OCI-LY1 (cell line): Measurements from ENCODE around the gene RASAL2.

Experiments used
- H2AFZ ChIP-seq: fragments of 200-600 bp; sonication (generic), shearing (Covaris generic); 2 replicates; pipeline ENCODE4 v1.6.0; 2014; ENCODE audit warnings: antibody characterized with exemption, mild to moderate bottlenecking, low read length
- H3F3A ChIP-seq: fragments of 200-600 bp; sonication (generic), shearing (Covaris generic); 2 replicates; pipeline ENCODE4 v1.6.0; 2014; ENCODE audit warnings: mild to moderate bottlenecking, antibody characterized with exemption, low read length, moderate library complexity; ENCODE audit not compliant: insufficient read depth
- H3K27ac ChIP-seq: fragments of 200-600 bp; sonication (generic); 2 replicates; pipeline ENCODE4 v1.5.1; 2014; ENCODE audit warnings: low read length, mixed run types, mild to moderate bottlenecking, low read depth; ENCODE audit not compliant: poor library complexity, severe bottlenecking
- H3K27me3 ChIP-seq: fragments of 200-600 bp; sonication (generic); 2 replicates; pipeline ENCODE4 v1.6.0; 2014; ENCODE audit warnings: antibody characterized with exemption, mild to moderate bottlenecking, low read length, moderate library complexity; ENCODE audit not compliant: insufficient read depth
- H3K36me3 ChIP-seq: fragments of 200-600 bp; sonication (generic); 2 replicates; pipeline ENCODE4 v1.6.1; 2014; ENCODE audit warnings: mild to moderate bottlenecking, antibody characterized with exemption, low read length, moderate library complexity, mixed read lengths; ENCODE audit not compliant: insufficient read depth
- H3K4me1 ChIP-seq: fragments of 200-600 bp; sonication (generic); 2 replicates; pipeline ENCODE4 v1.5.1; 2014; ENCODE audit warnings: mild to moderate bottlenecking, low read length, moderate library complexity; ENCODE audit not compliant: insufficient read depth, severe bottlenecking
- H3K4me2 ChIP-seq: fragments of 200-600 bp; sonication (generic), shearing (Covaris generic); 2 replicates; pipeline ENCODE4 v1.6.1; 2014; ENCODE audit warnings: low read length
- H3K4me3 ChIP-seq: fragments of 200-600 bp; sonication (generic); 2 replicates; pipeline ENCODE4 v1.5.1; 2014; ENCODE audit warnings: low read length, low read depth, mild to moderate bottlenecking, mixed read lengths; ENCODE audit not compliant: poor library complexity, severe bottlenecking
- H3K79me2 ChIP-seq: fragments of 200-600 bp; shearing (Covaris generic); 2 replicates; pipeline ENCODE4 v1.6.1; 2016; ENCODE audit warnings: mixed run types, low read length, mixed read lengths; ENCODE audit not compliant: insufficient read depth
- H3K9ac ChIP-seq: fragments of 200-600 bp; sonication (generic), shearing (Covaris generic); 2 replicates; pipeline ENCODE4 v1.6.1; 2014; ENCODE audit warnings: mild to moderate bottlenecking, low read length, mixed read lengths
- H3K9me2 ChIP-seq: fragments of 200-600 bp; sonication (generic), shearing (Covaris generic); 2 replicates; pipeline ENCODE4 v1.6.1; 2014; ENCODE audit warnings: low read depth, mild to moderate bottlenecking, low read length, mixed read lengths
- H3K9me3 ChIP-seq: fragments of 200-600 bp; shearing (Covaris generic); 2 replicates; pipeline ENCODE4 v1.6.1; 2014; ENCODE audit warnings: low read length, mixed read lengths
- H4K20me1 ChIP-seq: fragments of 200-600 bp; sonication (generic), shearing (Covaris generic); 2 replicates; pipeline ENCODE4 v1.6.0; 2016; ENCODE audit warnings: mild to moderate bottlenecking, low read length; ENCODE audit not compliant: insufficient read depth
- EZH2 ChIP-seq: fragments of 200-600 bp; sonication (generic), shearing (Covaris generic); IDR thresholded peaks from 2 replicates; pipeline ENCODE4 v1.8.0; 2017; ENCODE audit warnings: borderline replicate concordance, mixed run types, mild to moderate bottlenecking, antibody characterized with exemption, low read length, moderate library complexity, mixed read lengths
- TF ChIP-seq, protein P1 (sequence below): fragments of 200-600 bp; sonication (generic), shearing (Covaris generic); IDR thresholded peaks from 2 replicates; pipeline ENCODE4 v1.5.1; 2017; ENCODE audit warnings: mild to moderate bottlenecking, antibody characterized with exemption, low read length, moderate library complexity, mixed read lengths

RASAL2 gene

GRCh38 chr1:178127482-178128191 is 33.7 kb downstream of the RASAL2 start:
- Histone ChIP-seq H3K9me2 (no peaks in the 10 kb centered on the region), H2AFZ (no peak overlapping the region), H3K79me2 (no peaks in the 10 kb centered on the region), H3K9ac (no peak overlapping the region), H3K9me3 (no peaks in the 10 kb centered on the region), H3K4me2 (no peak overlapping the region), H3K27ac (no peak overlapping the region), H3K27me3 (no peaks in the 10 kb centered on the region), H3K4me1 (no peaks in the 10 kb centered on the region), H4K20me1 (no peaks in the 10 kb centered on the region), H3K36me3 (no peaks in the 10 kb centered on the region), H3K4me3 (no peak overlapping the region), H3F3A (no peaks in the 10 kb centered on the region)
- TF ChIP-seq, protein P1, sequence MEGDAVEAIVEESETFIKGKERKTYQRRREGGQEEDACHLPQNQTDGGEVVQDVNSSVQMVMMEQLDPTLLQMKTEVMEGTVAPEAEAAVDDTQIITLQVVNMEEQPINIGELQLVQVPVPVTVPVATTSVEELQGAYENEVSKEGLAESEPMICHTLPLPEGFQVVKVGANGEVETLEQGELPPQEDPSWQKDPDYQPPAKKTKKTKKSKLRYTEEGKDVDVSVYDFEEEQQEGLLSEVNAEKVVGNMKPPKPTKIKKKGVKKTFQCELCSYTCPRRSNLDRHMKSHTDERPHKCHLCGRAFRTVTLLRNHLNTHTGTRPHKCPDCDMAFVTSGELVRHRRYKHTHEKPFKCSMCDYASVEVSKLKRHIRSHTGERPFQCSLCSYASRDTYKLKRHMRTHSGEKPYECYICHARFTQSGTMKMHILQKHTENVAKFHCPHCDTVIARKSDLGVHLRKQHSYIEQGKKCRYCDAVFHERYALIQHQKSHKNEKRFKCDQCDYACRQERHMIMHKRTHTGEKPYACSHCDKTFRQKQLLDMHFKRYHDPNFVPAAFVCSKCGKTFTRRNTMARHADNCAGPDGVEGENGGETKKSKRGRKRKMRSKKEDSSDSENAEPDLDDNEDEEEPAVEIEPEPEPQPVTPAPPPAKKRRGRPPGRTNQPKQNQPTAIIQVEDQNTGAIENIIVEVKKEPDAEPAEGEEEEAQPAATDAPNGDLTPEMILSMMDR, result no peak
- TF ChIP-seq EZH2, result no peak

GRCh38 chr1:178133239-178133989 is 39.5 kb downstream of the RASAL2 start:
- Histone ChIP-seq H3F3A (no peaks in the 10 kb centered on the region), H3K27me3 (no peaks in the 10 kb centered on the region), H3K4me1 (no peaks in the 10 kb centered on the region), H3K79me2 (no peaks in the 10 kb centered on the region), H4K20me1 (no peaks in the 10 kb centered on the region), H3K9ac (no peak overlapping the region), H3K4me3 (no peak overlapping the region), H3K9me3 (no peaks in the 10 kb centered on the region), H3K27ac (no peak overlapping the region), H2AFZ (no peak overlapping the region), H3K36me3 (no peaks in the 10 kb centered on the region), H3K9me2 (no peaks in the 10 kb centered on the region), H3K4me2 (no peak overlapping the region)
- TF ChIP-seq EZH2, result no peak
- TF ChIP-seq, protein P1, result no peak

- no peak overlapping the region for H2AFZ ChIP-seq
- no peaks in the 10 kb centered on the region for H3F3A ChIP-seq
- H3K4me3 ChIP-seq, result no peak overlapping the region
- no peaks in the 10 kb centered on the region for H3K4me1 ChIP-seq
- H4K20me1 ChIP-seq, result no peaks in the 10 kb centered on the region
- no peaks in the 10 kb centered on the region for H3K9me3 ChIP-seq
- H3K9me2 ChIP-seq, result no peaks in the 10 kb centered on the region
- H3K27ac ChIP-seq, result no peak overlapping the region
- H3K36me3 ChIP-seq, result no peaks in the 10 kb centered on the region
- H3K79me2 ChIP-seq, result no peaks in the 10 kb centered on the region
- no peak overlapping the region for H3K9ac ChIP-seq
- H3K4me2 ChIP-seq, result no peak overlapping the region
- no peaks in the 10 kb centered on the region for H3K27me3 ChIP-seq
- TF ChIP-seq EZH2, result no peak
- TF ChIP-seq, protein P1, result no peak
Observed at GRCh38 chr1:178134061-178134460, 40.2 kb downstream of the RASAL2 start.
